Spleen (tissue), 7 donors: ENCODE data around the gene RBP4.

Experiments
- POLR2A ChIP-seq, 3 donors: fragments of 450-650 bp; IDR thresholded peaks; one replicate each; pipeline ENCODE4 v1.5.1; 2017; ENCODE audit warnings: antibody characterized with exemption in 3 of 3, mild to moderate bottlenecking in 1 of 3
- POLR2AphosphoS5 ChIP-seq, 3 donors: sonication (generic); formaldehyde crosslinking; IDR thresholded peaks; one replicate each; pipeline ENCODE4 v1.5.1; 2017; ENCODE audit warnings: antibody characterized with exemption in 3 of 3
- TF ChIP-seq, protein P1 (sequence below), 11 experiments: fragments of 200-600 bp in 7 of 11; fragments of 450-650 bp in 4 of 11; sonication (generic) in 4 of 11; IDR thresholded peaks in 8 of 11; conservative IDR thresholded peaks in 3 of 11; 1 replicate in 7 of 11; 2 replicates in 4 of 11; pipeline versions ENCODE4 v1.4.0 to v1.8.0; 2016 to 2021; ENCODE audit warnings: antibody characterized with exemption in 11 of 11, inconsistent platforms in 4 of 11, mild to moderate bottlenecking in 1 of 11
- donor health status: DM: no; HTN: no; CAD: no; lungs with moderate emphysema.
- donor health status: DM: no; HTN: no; CAD: no.
- donor health status: DM: no; HTN: no; CAD: no.

- TF ChIP-seq POLR2A (IDR thresholded peaks at IDR 0.05) = no peak
- TF ChIP-seq, protein P1, sequence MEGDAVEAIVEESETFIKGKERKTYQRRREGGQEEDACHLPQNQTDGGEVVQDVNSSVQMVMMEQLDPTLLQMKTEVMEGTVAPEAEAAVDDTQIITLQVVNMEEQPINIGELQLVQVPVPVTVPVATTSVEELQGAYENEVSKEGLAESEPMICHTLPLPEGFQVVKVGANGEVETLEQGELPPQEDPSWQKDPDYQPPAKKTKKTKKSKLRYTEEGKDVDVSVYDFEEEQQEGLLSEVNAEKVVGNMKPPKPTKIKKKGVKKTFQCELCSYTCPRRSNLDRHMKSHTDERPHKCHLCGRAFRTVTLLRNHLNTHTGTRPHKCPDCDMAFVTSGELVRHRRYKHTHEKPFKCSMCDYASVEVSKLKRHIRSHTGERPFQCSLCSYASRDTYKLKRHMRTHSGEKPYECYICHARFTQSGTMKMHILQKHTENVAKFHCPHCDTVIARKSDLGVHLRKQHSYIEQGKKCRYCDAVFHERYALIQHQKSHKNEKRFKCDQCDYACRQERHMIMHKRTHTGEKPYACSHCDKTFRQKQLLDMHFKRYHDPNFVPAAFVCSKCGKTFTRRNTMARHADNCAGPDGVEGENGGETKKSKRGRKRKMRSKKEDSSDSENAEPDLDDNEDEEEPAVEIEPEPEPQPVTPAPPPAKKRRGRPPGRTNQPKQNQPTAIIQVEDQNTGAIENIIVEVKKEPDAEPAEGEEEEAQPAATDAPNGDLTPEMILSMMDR (IDR thresholded peaks at IDR 0.05 in 8 of 11, conservative IDR thresholded peaks at IDR 0.05 in 3 of 11) = no peak
- no peak for TF ChIP-seq POLR2AphosphoS5 (IDR thresholded peaks at IDR 0.05)
Measured at GRCh38 chr10:93593749-93594148, 7.3 kb downstream of the RBP4 start.
